ENCODE measurements around the gene SCGB1A1.

GRCh38 chr11:62404435-62404834, 14.4 kb upstream of the SCGB1A1 start:
- no peak for TF ChIP-seq CTCF (IDR thresholded peaks at IDR 0.05; ENCODE audit: insufficient read depth, low read length, poor library complexity, severe bottlenecking)
- no peak for TF ChIP-seq EZH2phosphoT487 (conservative IDR thresholded peaks at IDR 0.05; ENCODE audit: low read length)
